ENCODE data around the gene NTM.

Gene NTM

DNA sequence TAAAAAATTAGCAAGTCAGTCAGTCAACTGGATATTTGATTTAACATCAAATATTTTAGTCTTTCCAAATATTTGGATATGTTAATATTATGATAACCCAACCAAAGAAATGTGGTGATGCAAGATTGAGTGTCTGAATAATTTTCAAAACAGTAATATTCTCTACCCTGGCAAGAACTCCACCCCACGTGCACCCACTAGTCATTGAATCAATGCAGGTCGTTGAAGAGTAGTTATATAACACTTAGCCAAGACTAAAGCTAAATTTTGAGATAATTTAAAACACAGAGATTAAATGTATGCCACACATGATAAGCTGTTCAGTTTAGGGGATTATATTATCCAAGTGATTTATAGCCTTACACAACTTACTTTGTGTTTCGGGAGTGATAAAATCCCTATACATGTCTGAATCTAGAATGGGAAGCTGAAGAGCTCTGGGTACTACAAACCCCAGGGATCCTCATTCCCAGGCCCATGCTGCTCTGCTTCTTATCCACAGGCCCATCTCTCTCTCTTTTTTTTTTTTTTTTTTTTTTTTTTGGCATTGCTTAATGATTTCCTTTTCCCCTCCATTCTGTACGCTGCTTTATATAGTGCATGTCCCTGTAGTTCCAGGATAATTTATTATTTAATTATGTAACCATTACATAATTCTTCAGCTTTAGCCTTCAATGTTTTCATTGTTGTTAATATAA, 392.9 kb downstream of the NTM start:
- no peaks in the 10 kb centered on the region for H3K79me2 ChIP-seq (ENCODE audit: control insufficient read depth, insufficient read depth, low read length)
- no CpG with 5 or more reads among the region's 4 CpGs for WGBS (ENCODE audit: extremely low coverage, insufficient coverage, low lambda C conversion rate)
- H3K4me1 ChIP-seq (ENCODE audit: control insufficient read depth, low read depth, low read length), result no peaks in the 10 kb centered on the region
- H2BK120ac ChIP-seq (ENCODE audit: low read depth, low read length), result no peak overlapping the region
- no peaks in the 10 kb centered on the region for H3K27me3 ChIP-seq (ENCODE audit: insufficient read depth, low read length, poor library complexity)
- no peak overlapping the region for H2AK5ac ChIP-seq (ENCODE audit: low read length)
- H3K4ac ChIP-seq (ENCODE audit: low read depth, low read length), result no peak overlapping the region
- no peak overlapping the region for H2BK5ac ChIP-seq (ENCODE audit: low read length)
- DNase-seq, result no peak
- no peak overlapping the region for H3K4me2 ChIP-seq (ENCODE audit: low read length)
- H4K5ac ChIP-seq (ENCODE audit: low read length), result no peak overlapping the region
- no peak overlapping the region for H3K56ac ChIP-seq (ENCODE audit: low read length)
- H3K4me3 ChIP-seq (ENCODE audit: low read length), result no peak overlapping the region
- H3K23ac ChIP-seq (ENCODE audit: low read length), result no peak overlapping the region
- no peaks in the 10 kb centered on the region for H3K79me1 ChIP-seq (ENCODE audit: low read length)
- H3K18ac ChIP-seq (ENCODE audit: low read length), result no peak overlapping the region
- H2BK15ac ChIP-seq (replicated peaks; ENCODE audit: low read depth), result no peak overlapping the region
- no peak overlapping the region for H4K8ac ChIP-seq (ENCODE audit: low read depth, low read length)
- no peak overlapping the region for H3K9ac ChIP-seq (ENCODE audit: low read length)
- H3K36me3 ChIP-seq (ENCODE audit: control insufficient read depth, insufficient read depth, low read length), result no peaks in the 10 kb centered on the region
- H3K27ac ChIP-seq (ENCODE audit: low read depth, low read length), result no peak overlapping the region

DNA sequence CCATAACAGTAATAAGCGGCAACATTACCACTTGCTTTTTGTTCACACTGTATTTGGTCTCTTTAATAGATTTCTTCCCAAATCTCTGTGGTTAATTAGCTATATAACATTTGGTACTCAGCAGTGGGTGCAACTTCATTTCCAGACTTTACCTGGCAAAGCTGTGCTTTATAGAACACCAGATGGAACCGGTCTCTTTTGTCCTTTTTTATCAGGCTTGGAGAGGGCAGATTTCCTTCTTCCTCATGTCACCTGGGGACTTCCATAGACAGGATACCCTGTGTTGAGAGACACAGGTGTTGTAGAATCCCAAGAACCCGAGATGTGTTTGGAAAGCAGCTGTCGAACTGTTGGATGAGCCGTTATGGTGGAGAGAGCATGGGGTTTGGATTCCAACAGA, 393.7 kb downstream of the NTM start:
- no peak overlapping the region for H2BK120ac ChIP-seq (ENCODE audit: low read depth, low read length)
- H3K18ac ChIP-seq (ENCODE audit: low read length), result no peak overlapping the region
- WGBS (ENCODE audit: extremely low coverage, insufficient coverage, low lambda C conversion rate), result no CpG with 5 or more reads among the region's 5 CpGs
- no peak overlapping the region for H3K4me3 ChIP-seq (ENCODE audit: low read length)
- no peak overlapping the region for H2BK5ac ChIP-seq (ENCODE audit: low read length)
- DNase-seq, result no peak
- H2BK15ac ChIP-seq (replicated peaks; ENCODE audit: low read depth), result no peak overlapping the region
- H3K79me2 ChIP-seq (ENCODE audit: control insufficient read depth, insufficient read depth, low read length), result no peaks in the 10 kb centered on the region
- no peak overlapping the region for H3K56ac ChIP-seq (ENCODE audit: low read length)
- no peak overlapping the region for H3K4ac ChIP-seq (ENCODE audit: low read depth, low read length)
- H3K4me1 ChIP-seq (ENCODE audit: control insufficient read depth, low read depth, low read length), result no peaks in the 10 kb centered on the region
- H3K23ac ChIP-seq (ENCODE audit: low read length), result no peak overlapping the region
- H3K27me3 ChIP-seq (ENCODE audit: insufficient read depth, low read length, poor library complexity), result no peaks in the 10 kb centered on the region
- H4K5ac ChIP-seq (ENCODE audit: low read length), result no peak overlapping the region
- no peak overlapping the region for H3K27ac ChIP-seq (ENCODE audit: low read depth, low read length)
- H3K4me2 ChIP-seq (ENCODE audit: low read length), result no peak overlapping the region
- H4K8ac ChIP-seq (ENCODE audit: low read depth, low read length), result no peak overlapping the region
- no peaks in the 10 kb centered on the region for H3K36me3 ChIP-seq (ENCODE audit: control insufficient read depth, insufficient read depth, low read length)
- no peak overlapping the region for H3K9ac ChIP-seq (ENCODE audit: low read length)
- no peaks in the 10 kb centered on the region for H3K79me1 ChIP-seq (ENCODE audit: low read length)
- H2AK5ac ChIP-seq (ENCODE audit: low read length), result no peak overlapping the region

DNA sequence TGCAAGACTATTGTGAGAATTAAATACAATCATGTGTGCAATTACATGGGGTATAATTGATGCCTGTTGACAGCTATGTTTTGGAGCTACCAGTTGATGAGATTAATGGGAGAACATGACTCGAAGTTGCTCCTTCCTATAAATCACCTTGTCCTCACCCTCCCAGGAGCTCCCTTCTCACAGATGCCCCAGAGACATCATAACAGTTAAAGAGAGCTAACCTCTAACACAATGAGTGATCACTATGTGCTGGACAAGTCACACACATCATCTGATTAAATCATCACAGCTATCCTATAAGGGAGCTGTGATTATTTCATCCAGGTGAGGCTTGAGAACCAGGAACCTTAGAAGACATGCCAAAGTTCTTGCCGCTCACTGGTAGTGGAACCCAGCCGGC, 394.2 kb downstream of the NTM start:
- no CpG with 5 or more reads among the region's 3 CpGs for WGBS (ENCODE audit: extremely low coverage, insufficient coverage, low lambda C conversion rate)

DNA sequence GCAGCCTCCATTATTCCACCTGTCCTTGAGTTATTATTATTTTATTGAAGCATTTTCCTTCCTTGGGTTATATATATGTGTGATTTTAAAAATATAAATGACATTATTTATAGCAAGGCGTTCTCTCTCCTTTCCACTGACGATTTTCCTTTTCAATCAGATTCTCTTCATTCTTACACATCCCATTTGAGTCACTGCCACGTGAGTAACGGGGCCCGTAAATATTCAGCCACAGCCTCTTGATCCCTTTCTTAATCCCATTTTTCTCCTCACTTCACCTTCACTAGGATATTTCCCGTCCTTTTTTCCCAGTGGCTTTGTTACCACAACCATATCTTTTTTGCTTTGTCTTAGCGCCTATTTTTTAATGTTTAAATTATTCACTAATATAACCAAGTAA, 396.2 kb downstream of the NTM start:
- Histone ChIP-seq H3K4me3 (ENCODE audit: low read length) (no peak overlapping the region), H3K27me3 (ENCODE audit: insufficient read depth, low read length, poor library complexity) (no peaks in the 10 kb centered on the region), H3K79me1 (ENCODE audit: low read length) (no peaks in the 10 kb centered on the region), H2BK120ac (ENCODE audit: low read depth, low read length) (no peak overlapping the region), H3K27ac (ENCODE audit: low read depth, low read length) (no peak overlapping the region), H3K36me3 (ENCODE audit: control insufficient read depth, insufficient read depth, low read length) (no peaks in the 10 kb centered on the region), H3K4me2 (ENCODE audit: low read length) (no peak overlapping the region), H3K79me2 (ENCODE audit: control insufficient read depth, insufficient read depth, low read length) (no peaks in the 10 kb centered on the region), H4K8ac (ENCODE audit: low read depth, low read length) (no peak overlapping the region), H2AK5ac (ENCODE audit: low read length) (no peak overlapping the region), H3K23ac (ENCODE audit: low read length) (no peak overlapping the region), H3K56ac (ENCODE audit: low read length) (no peak overlapping the region), H3K9ac (ENCODE audit: low read length) (no peak overlapping the region), H3K4me1 (ENCODE audit: control insufficient read depth, low read depth, low read length) (peaks cover 2% of the 10 kb centered on the region), H3K18ac (ENCODE audit: low read length) (no peak overlapping the region), H3K4ac (ENCODE audit: low read depth, low read length) (no peak overlapping the region), H2BK15ac (replicated peaks; ENCODE audit: low read depth) (no peak overlapping the region), H4K5ac (ENCODE audit: low read length) (no peak overlapping the region), H2BK5ac (ENCODE audit: low read length) (no peak overlapping the region)
- no CpG with 5 or more reads among the region's 7 CpGs for WGBS (ENCODE audit: extremely low coverage, insufficient coverage, low lambda C conversion rate)
- no peak for DNase-seq

More for the DNA sequence above, 394.2 kb downstream of the NTM start:
- Histone ChIP-seq H4K5ac (ENCODE audit: low read length) (no peak overlapping the region), H2BK5ac (ENCODE audit: low read length) (no peak overlapping the region), H3K27me3 (ENCODE audit: insufficient read depth, low read length, poor library complexity) (no peaks in the 10 kb centered on the region), H3K4ac (ENCODE audit: low read depth, low read length) (no peak overlapping the region), H3K23ac (ENCODE audit: low read length) (no peak overlapping the region), H3K79me1 (ENCODE audit: low read length) (no peaks in the 10 kb centered on the region), H3K79me2 (ENCODE audit: control insufficient read depth, insufficient read depth, low read length) (no peaks in the 10 kb centered on the region), H3K4me3 (ENCODE audit: low read length) (no peak overlapping the region), H3K18ac (ENCODE audit: low read length) (no peak overlapping the region), H3K4me2 (ENCODE audit: low read length) (no peak overlapping the region), H3K36me3 (ENCODE audit: control insufficient read depth, insufficient read depth, low read length) (no peaks in the 10 kb centered on the region), H2BK15ac (replicated peaks; ENCODE audit: low read depth) (no peak overlapping the region), H2BK120ac (ENCODE audit: low read depth, low read length) (no peak overlapping the region), H3K56ac (ENCODE audit: low read length) (no peak overlapping the region), H3K4me1 (ENCODE audit: control insufficient read depth, low read depth, low read length) (no peaks in the 10 kb centered on the region), H2AK5ac (ENCODE audit: low read length) (no peak overlapping the region), H4K8ac (ENCODE audit: low read depth, low read length) (no peak overlapping the region), H3K27ac (ENCODE audit: low read depth, low read length) (no peak overlapping the region), H3K9ac (ENCODE audit: low read length) (no peak overlapping the region)
- no peak for DNase-seq

DNA sequence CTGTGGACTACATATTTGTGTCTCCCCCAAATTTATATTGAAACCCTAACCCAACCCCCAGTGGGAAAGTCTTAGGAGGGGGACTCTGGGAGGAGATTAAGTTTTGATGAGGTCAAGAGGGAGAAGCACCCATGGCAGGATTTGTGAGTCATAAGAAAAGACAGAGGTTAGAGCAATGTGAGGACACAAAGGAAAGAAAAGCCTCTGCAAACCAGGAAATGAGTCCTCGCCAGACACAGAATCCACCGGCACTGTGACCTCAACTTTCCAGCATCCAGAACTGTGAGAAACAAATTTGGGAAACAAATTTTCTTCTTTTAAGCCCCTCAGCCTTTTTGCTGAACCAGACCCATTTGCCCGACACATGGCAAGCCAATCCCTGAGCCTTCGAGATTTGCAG, 397.0 kb downstream of the NTM start:
- no CpG with 5 or more reads among the region's 4 CpGs for WGBS (ENCODE audit: extremely low coverage, insufficient coverage, low lambda C conversion rate)

DNA sequence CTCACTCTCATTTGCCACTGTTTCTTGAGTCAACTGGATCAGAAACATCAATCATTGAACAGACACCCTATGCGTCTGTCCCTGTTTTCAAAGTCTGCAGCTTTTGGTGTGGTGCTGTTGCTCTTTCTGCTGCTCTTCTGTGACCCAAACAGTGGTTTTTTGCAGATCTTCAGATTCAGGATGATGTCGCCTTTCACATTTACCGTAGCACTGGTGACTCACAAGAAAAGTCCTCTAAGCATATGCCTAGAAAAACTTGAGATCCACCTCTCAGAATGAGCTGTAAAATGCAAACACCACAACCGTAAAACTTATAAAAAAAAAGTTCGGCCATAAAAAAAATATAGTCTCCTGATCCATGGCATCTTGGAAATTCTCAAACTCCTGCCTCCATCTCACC, 400.4 kb downstream of the NTM start:
- no peak overlapping the region for H3K23ac ChIP-seq (ENCODE audit: low read length)
- H3K4me3 ChIP-seq (ENCODE audit: low read length), result no peak overlapping the region
- WGBS (ENCODE audit: extremely low coverage, insufficient coverage, low lambda C conversion rate), result no CpG with 5 or more reads among the region's 5 CpGs
- H3K4me2 ChIP-seq (ENCODE audit: low read length), result no peak overlapping the region
- no peak overlapping the region for H4K5ac ChIP-seq (ENCODE audit: low read length)
- no peak overlapping the region for H4K8ac ChIP-seq (ENCODE audit: low read depth, low read length)
- H2AK5ac ChIP-seq (ENCODE audit: low read length), result no peak overlapping the region
- no peaks in the 10 kb centered on the region for H3K36me3 ChIP-seq (ENCODE audit: control insufficient read depth, insufficient read depth, low read length)
- no peak overlapping the region for H3K18ac ChIP-seq (ENCODE audit: low read length)
- H2BK5ac ChIP-seq (ENCODE audit: low read length), result no peak overlapping the region
- no peak overlapping the region for H3K4ac ChIP-seq (ENCODE audit: low read depth, low read length)
- H3K27me3 ChIP-seq (ENCODE audit: insufficient read depth, low read length, poor library complexity), result no peaks in the 10 kb centered on the region
- no peak overlapping the region for H3K9ac ChIP-seq (ENCODE audit: low read length)
- H3K79me2 ChIP-seq (ENCODE audit: control insufficient read depth, insufficient read depth, low read length), result no peaks in the 10 kb centered on the region
- no peak overlapping the region for H3K56ac ChIP-seq (ENCODE audit: low read length)
- no peak for DNase-seq
- no peak overlapping the region for H2BK15ac ChIP-seq (replicated peaks; ENCODE audit: low read depth)
- H3K79me1 ChIP-seq (ENCODE audit: low read length), result no peaks in the 10 kb centered on the region
- no peak overlapping the region for H3K27ac ChIP-seq (ENCODE audit: low read depth, low read length)
- H3K4me1 ChIP-seq (ENCODE audit: control insufficient read depth, low read depth, low read length), result peaks cover 2% of the 10 kb centered on the region
- H2BK120ac ChIP-seq (ENCODE audit: low read depth, low read length), result no peak overlapping the region

More for the DNA sequence above, 397.0 kb downstream of the NTM start:
- Histone ChIP-seq H2AK5ac (ENCODE audit: low read length) (no peak overlapping the region), H3K27me3 (ENCODE audit: insufficient read depth, low read length, poor library complexity) (no peaks in the 10 kb centered on the region), H3K23ac (ENCODE audit: low read length) (no peak overlapping the region), H3K4ac (ENCODE audit: low read depth, low read length) (no peak overlapping the region), H3K79me2 (ENCODE audit: control insufficient read depth, insufficient read depth, low read length) (no peaks in the 10 kb centered on the region), H3K4me1 (ENCODE audit: control insufficient read depth, low read depth, low read length) (peaks cover 2% of the 10 kb centered on the region), H3K4me3 (ENCODE audit: low read length) (no peak overlapping the region), H3K36me3 (ENCODE audit: control insufficient read depth, insufficient read depth, low read length) (no peaks in the 10 kb centered on the region), H2BK15ac (replicated peaks; ENCODE audit: low read depth) (no peak overlapping the region), H3K18ac (ENCODE audit: low read length) (no peak overlapping the region), H3K79me1 (ENCODE audit: low read length) (no peaks in the 10 kb centered on the region), H3K27ac (ENCODE audit: low read depth, low read length) (no peak overlapping the region), H4K8ac (ENCODE audit: low read depth, low read length) (no peak overlapping the region), H4K5ac (ENCODE audit: low read length) (no peak overlapping the region), H3K56ac (ENCODE audit: low read length) (no peak overlapping the region), H3K9ac (ENCODE audit: low read length) (no peak overlapping the region), H2BK5ac (ENCODE audit: low read length) (no peak overlapping the region), H2BK120ac (ENCODE audit: low read depth, low read length) (no peak overlapping the region), H3K4me2 (ENCODE audit: low read length) (no peak overlapping the region)
- DNase-seq, result no peak

Measured in mesendoderm (in vitro differentiated cells).